Neural cell (in vitro differentiated cells): ENCODE data around the gene PHF21B. TPM values are rescaled to one million over a fixed set of nuclear protein-coding genes. Genes with fewer than 3 reads are reported as not detected.
"Not testable (repeated sequence)": the region's sequence is repeated elsewhere in the genome, so short reads cannot be mapped to it uniquely, and the experiment has no call there.

Experiments
- H2AFZ ChIP-seq: fragments of 200-600, 300-800 bp; sonication (generic), shearing (Covaris generic); 2 replicates; pipeline ENCODE4 v1.6.0; 2014; ENCODE audit warnings: low read depth, mild to moderate bottlenecking, antibody characterized with exemption, low read length, moderate library complexity
- H3F3A ChIP-seq: fragments of 200-600 bp; shearing (Covaris generic); 2 replicates; pipeline ENCODE4 v1.6.1; 2016; ENCODE audit warnings: mild to moderate bottlenecking, moderate library complexity, mixed read lengths, antibody characterized with exemption, low read length; ENCODE audit not compliant: insufficient read depth, poor library complexity, severe bottlenecking
- H3K27ac ChIP-seq: fragments of 200-600, 300-800 bp; sonication (generic), shearing (Covaris generic); 2 replicates; pipeline ENCODE4 v1.5.1; 2014; ENCODE audit warnings: mild to moderate bottlenecking, low read length, moderate library complexity
- H3K27me3 ChIP-seq: fragments of 300-800, 200-600 bp; sonication (generic), shearing (Covaris generic); 2 replicates; pipeline ENCODE4 v1.6.0; 2014; ENCODE audit warnings: mild to moderate bottlenecking, low read depth, low read length, moderate library complexity; ENCODE audit not compliant: insufficient read depth
- H3K36me3 ChIP-seq: fragments of 300-800, 200-600 bp; sonication (generic), shearing (Covaris generic); 2 replicates; pipeline ENCODE4 v1.5.1; 2014; ENCODE audit warnings: mild to moderate bottlenecking, antibody characterized with exemption, low read length, moderate library complexity; ENCODE audit not compliant: insufficient read depth
- H3K4me2 ChIP-seq: fragments of 300-800, 200-600 bp; sonication (generic), shearing (Covaris generic); 2 replicates; pipeline ENCODE4 v1.6.0; 2014; ENCODE audit warnings: mild to moderate bottlenecking, low read length
- H3K4me3 ChIP-seq: fragments of 300-800, 200-600 bp; sonication (generic), shearing (Covaris generic); 2 replicates; pipeline ENCODE4 v1.5.1; 2014; ENCODE audit warnings: mild to moderate bottlenecking, low read length, moderate library complexity
- H3K79me2 ChIP-seq: fragments of 200-600 bp; shearing (Covaris generic); replicated peaks from 2 replicates; pipeline ENCODE4 v1.6.0; 2014; ENCODE audit warnings: mild to moderate bottlenecking, low read length, moderate library complexity; ENCODE audit not compliant: insufficient read depth
- H3K9ac ChIP-seq: fragments of 300-800, 200-600 bp; sonication (generic), shearing (Covaris generic); 2 replicates; pipeline ENCODE4 v1.6.1; 2016; ENCODE audit warnings: mild to moderate bottlenecking, low read length, mixed read lengths
- H3K9me2 ChIP-seq: fragments of 200-600 bp; shearing (Covaris generic); 2 replicates; pipeline ENCODE4 v1.6.1; 2016; ENCODE audit warnings: mild to moderate bottlenecking, low read length, mixed read lengths; ENCODE audit not compliant: insufficient read depth
- H3K9me3 ChIP-seq: fragments of 200-600, 300-800 bp; sonication (generic), shearing (Covaris generic); 2 replicates; pipeline ENCODE4 v1.6.1; 2016; ENCODE audit warnings: mild to moderate bottlenecking, mixed run types, low read length, moderate library complexity, mixed read lengths
- H4K20me1 ChIP-seq: fragments of 200-600 bp; shearing (Covaris generic); 2 replicates; pipeline ENCODE4 v1.6.1; 2016; ENCODE audit warnings: mild to moderate bottlenecking, mixed run types; ENCODE audit not compliant: insufficient read depth
- EP300 ChIP-seq: fragments of 450-650 bp; conservative IDR thresholded peaks from 2 replicates; pipeline ENCODE4 v1.6.1; 2014; ENCODE audit warnings: antibody characterized with exemption, mild to moderate bottlenecking, moderate library complexity; ENCODE audit not compliant: poor library complexity, severe bottlenecking
- EZH2 ChIP-seq: fragments of 200-600, 300-800 bp; shearing (Covaris generic), sonication (generic); IDR thresholded peaks from 2 replicates; pipeline ENCODE4 v1.6.1; 2014; ENCODE audit warnings: antibody characterized with exemption, low read length, borderline replicate concordance, mild to moderate bottlenecking; ENCODE audit not compliant: insufficient read depth, poor library complexity, severe bottlenecking
- MXI1 ChIP-seq: fragments of 450-650 bp; conservative IDR thresholded peaks from 2 replicates; pipeline ENCODE4 v1.6.1; 2014; ENCODE audit warnings: antibody characterized with exemption, mild to moderate bottlenecking; ENCODE audit not compliant: poor library complexity, severe bottlenecking
- POLR2AphosphoS5 ChIP-seq: IDR thresholded peaks from 2 replicates; pipeline ENCODE4 v1.6.1; 2012
- RAD21 ChIP-seq: fragments of 450-650 bp; conservative IDR thresholded peaks from 2 replicates; pipeline ENCODE4 v1.6.1; 2014; ENCODE audit warnings: antibody characterized with exemption, mild to moderate bottlenecking, moderate library complexity
- SMC3 ChIP-seq: fragments of 450-650 bp; conservative IDR thresholded peaks from 2 replicates; pipeline ENCODE4 v1.6.1; 2014; ENCODE audit warnings: antibody characterized with exemption, mild to moderate bottlenecking, moderate library complexity; ENCODE audit not compliant: poor library complexity
- TAF1 ChIP-seq: IDR thresholded peaks from 2 replicates; pipeline ENCODE4 v1.6.1; 2012; ENCODE audit warnings: low read depth
- polyA plus RNA-seq: library from polyadenylated mRNA; depleted of rRNA; stranded (reverse); fragments of >200 nt; gene quantifications from 2 replicates; pipeline ENCODE4 v1.2.3, GENCODE V29; 2014
- TF ChIP-seq, protein P1 (sequence below): fragments of 450-650 bp; IDR thresholded peaks from 2 replicates; pipeline ENCODE4 v1.5.1; 2014; ENCODE audit warnings: antibody characterized with exemption, mild to moderate bottlenecking, moderate library complexity; ENCODE audit not compliant: poor library complexity, severe bottlenecking
- TF ChIP-seq, protein P2 (sequence below): IDR thresholded peaks from 2 replicates; pipeline ENCODE4 v1.6.1; 2012; ENCODE audit warnings: borderline replicate concordance

The PHF21B gene
- polyA plus RNA-seq, 1 donor from 2014 or later = 49.5 TPM

DNA sequence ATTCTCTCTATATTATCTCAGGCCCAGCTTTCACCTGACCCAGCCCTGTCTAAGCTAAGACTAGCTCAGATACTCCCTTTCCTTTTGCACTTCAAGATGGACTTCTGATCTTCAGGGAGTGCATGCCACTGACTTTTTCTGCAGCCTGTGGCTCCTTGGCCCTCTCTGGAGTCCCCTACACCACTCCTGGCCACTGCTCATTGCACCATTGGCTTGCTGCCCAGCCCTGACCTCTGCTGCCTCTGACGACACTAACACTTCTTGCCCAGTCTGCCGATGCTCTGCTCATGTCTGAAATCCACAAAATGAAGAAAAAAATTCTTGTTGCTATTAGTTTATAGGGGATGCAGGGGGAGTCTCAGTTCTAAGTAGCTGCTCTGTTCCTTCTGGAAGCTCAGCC is 106.6 kb downstream of the PHF21B start:
- H3K4me2 ChIP-seq, H3K79me2 ChIP-seq, H3F3A ChIP-seq, H3K9me2 ChIP-seq, H3K9me3 ChIP-seq, H3K4me3 ChIP-seq, H3K27me3 ChIP-seq, H4K20me1 ChIP-seq, H3K36me3 ChIP-seq, H2AFZ ChIP-seq, H3K27ac ChIP-seq, H3K9ac ChIP-seq: not testable (repeated sequence)

DNA sequence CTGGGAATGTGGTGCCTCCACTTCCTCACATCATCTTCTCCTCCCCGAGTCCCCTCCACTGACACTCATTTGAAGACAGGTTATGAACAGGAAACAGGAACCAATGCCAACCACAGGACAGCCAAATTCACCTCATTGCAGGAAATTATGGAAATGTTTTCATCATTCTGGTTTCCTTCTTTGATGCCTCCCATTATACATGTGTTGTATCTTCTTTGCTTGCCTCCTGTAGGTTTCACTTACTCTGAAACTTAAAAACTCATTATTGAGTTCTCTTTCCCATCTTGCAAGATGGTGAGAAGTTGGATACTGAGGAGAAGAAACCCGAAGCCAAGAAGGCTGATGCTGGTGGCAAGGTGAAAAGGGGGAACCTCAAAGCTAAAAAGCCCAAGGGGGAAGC is 108.5 kb downstream of the PHF21B start:
- Histone ChIP-seq H3K9me2 (no peaks in the 10 kb centered on the region), H3K4me3 (no peak overlapping the region), H3K79me2 (no peaks in the 10 kb centered on the region), H2AFZ (no peak overlapping the region), H3K27me3 (no peaks in the 10 kb centered on the region), H3K4me2 (no peak overlapping the region), H3K9me3 (peaks cover 6% of the 10 kb centered on the region), H3K27ac (no peak overlapping the region), H4K20me1 (no peaks in the 10 kb centered on the region), H3F3A (no peaks in the 10 kb centered on the region), H3K36me3 (no peaks in the 10 kb centered on the region), H3K9ac (no peak overlapping the region)
- TF ChIP-seq, protein P1, sequence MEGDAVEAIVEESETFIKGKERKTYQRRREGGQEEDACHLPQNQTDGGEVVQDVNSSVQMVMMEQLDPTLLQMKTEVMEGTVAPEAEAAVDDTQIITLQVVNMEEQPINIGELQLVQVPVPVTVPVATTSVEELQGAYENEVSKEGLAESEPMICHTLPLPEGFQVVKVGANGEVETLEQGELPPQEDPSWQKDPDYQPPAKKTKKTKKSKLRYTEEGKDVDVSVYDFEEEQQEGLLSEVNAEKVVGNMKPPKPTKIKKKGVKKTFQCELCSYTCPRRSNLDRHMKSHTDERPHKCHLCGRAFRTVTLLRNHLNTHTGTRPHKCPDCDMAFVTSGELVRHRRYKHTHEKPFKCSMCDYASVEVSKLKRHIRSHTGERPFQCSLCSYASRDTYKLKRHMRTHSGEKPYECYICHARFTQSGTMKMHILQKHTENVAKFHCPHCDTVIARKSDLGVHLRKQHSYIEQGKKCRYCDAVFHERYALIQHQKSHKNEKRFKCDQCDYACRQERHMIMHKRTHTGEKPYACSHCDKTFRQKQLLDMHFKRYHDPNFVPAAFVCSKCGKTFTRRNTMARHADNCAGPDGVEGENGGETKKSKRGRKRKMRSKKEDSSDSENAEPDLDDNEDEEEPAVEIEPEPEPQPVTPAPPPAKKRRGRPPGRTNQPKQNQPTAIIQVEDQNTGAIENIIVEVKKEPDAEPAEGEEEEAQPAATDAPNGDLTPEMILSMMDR = no peak
- TF ChIP-seq POLR2AphosphoS5 (no peak), MXI1 (no peak), EP300 (no peak), EZH2 (no peak), SMC3 (no peak), TAF1 (no peak), RAD21 (no peak)
- TF ChIP-seq, protein P2, sequence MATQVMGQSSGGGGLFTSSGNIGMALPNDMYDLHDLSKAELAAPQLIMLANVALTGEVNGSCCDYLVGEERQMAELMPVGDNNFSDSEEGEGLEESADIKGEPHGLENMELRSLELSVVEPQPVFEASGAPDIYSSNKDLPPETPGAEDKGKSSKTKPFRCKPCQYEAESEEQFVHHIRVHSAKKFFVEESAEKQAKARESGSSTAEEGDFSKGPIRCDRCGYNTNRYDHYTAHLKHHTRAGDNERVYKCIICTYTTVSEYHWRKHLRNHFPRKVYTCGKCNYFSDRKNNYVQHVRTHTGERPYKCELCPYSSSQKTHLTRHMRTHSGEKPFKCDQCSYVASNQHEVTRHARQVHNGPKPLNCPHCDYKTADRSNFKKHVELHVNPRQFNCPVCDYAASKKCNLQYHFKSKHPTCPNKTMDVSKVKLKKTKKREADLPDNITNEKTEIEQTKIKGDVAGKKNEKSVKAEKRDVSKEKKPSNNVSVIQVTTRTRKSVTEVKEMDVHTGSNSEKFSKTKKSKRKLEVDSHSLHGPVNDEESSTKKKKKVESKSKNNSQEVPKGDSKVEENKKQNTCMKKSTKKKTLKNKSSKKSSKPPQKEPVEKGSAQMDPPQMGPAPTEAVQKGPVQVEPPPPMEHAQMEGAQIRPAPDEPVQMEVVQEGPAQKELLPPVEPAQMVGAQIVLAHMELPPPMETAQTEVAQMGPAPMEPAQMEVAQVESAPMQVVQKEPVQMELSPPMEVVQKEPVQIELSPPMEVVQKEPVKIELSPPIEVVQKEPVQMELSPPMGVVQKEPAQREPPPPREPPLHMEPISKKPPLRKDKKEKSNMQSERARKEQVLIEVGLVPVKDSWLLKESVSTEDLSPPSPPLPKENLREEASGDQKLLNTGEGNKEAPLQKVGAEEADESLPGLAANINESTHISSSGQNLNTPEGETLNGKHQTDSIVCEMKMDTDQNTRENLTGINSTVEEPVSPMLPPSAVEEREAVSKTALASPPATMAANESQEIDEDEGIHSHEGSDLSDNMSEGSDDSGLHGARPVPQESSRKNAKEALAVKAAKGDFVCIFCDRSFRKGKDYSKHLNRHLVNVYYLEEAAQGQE = no peak

DNA sequence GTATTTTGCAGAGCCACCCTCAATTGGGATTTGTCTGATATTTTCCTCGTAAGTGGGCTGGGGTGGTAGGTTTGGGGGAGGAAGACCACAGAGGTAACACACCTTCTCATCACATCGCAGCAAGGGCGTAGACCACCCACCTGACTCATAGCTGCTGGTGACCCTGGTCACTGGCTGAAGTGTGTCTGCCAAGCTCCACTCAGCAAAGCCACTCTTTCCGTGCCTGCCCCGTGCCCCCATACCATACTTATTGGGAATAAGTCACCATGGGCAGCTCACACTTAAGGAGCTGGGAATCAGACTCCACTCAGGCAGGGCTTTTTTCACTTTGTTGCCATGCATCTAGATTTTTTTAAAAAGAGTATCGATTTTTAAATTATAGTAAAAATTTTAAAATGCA is 111.6 kb downstream of the PHF21B start:
- no peak overlapping the region for H3K27ac ChIP-seq
- peaks cover 6% of the 10 kb centered on the region for H3K9me3 ChIP-seq

More for the DNA sequence above, 111.6 kb downstream of the PHF21B start:
- Histone ChIP-seq H3K4me2 (no peak overlapping the region), H3F3A (no peaks in the 10 kb centered on the region), H3K27me3 (no peaks in the 10 kb centered on the region), H4K20me1 (no peaks in the 10 kb centered on the region), H3K9me2 (no peaks in the 10 kb centered on the region), H3K36me3 (no peaks in the 10 kb centered on the region), H2AFZ (no peak overlapping the region), H3K79me2 (no peaks in the 10 kb centered on the region), H3K4me3 (no peak overlapping the region), H3K9ac (no peak overlapping the region)
- TF ChIP-seq RAD21 (no peak), POLR2AphosphoS5 (no peak), MXI1 (no peak), EZH2 (no peak), SMC3 (no peak), TAF1 (no peak), EP300 (no peak)
- TF ChIP-seq, protein P2 = no peak
- TF ChIP-seq, protein P1 = no peak
